Thyroid gland (tissue), 4 donors: Measurements from ENCODE around the gene CFAP46.

Experiments
- CTCF ChIP-seq, 6 experiments: fragments of 200-600 bp in 3 of 6; fragments of 450-650 bp in 3 of 6; sonication (generic) in 3 of 6; IDR thresholded peaks; one replicate each; pipeline ENCODE4 v1.5.1; 2016 to 2019; ENCODE audit warnings: antibody characterized with exemption in 6 of 6, mild to moderate bottlenecking in 2 of 6, inconsistent platforms in 1 of 6, moderate library complexity in 1 of 6
- POLR2A ChIP-seq, 2 donors: fragments of 450-650 bp; IDR thresholded peaks; one replicate each; pipeline ENCODE4 v1.6.1; 2017; ENCODE audit warnings: antibody characterized with exemption in 2 of 2, mild to moderate bottlenecking in 2 of 2, moderate library complexity in 1 of 2

DNA sequence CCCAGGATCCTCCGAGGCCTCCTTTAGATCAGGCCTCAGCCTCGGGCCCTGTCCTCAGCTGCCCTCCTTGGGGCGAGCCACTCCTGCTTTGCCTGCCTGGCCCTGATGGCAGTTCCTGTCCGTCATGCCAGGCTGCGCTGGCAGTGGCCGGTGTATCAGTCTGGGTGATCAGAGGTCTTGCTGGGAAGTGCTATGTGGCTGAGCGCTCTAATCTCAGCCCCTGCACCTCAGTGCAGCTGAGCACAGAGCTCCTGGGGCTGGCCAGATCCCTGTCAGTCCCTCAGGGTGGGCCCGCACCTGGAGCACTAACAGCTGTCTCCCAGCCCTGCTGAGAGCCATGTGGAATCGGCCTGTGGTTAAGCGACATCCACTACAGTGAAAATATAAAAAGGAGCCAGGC lies 14.8 kb upstream of the CFAP46 start:
- TF ChIP-seq CTCF (IDR thresholded peaks at IDR 0.05) (no peak), POLR2A (IDR thresholded peaks at IDR 0.05) (no peak)
